Heart left ventricle (tissue), 16 donors: ENCODE measurements around the gene TPST2. TPM values are rescaled to one million over a fixed set of nuclear protein-coding genes. Genes with fewer than 3 reads are reported as not detected.

ENCODE experiments used
- ATAC-seq, 4 donors: fragments of 200-7000 bp; cut with Tn5 transposase; one replicate each; pipeline ENCODE4 v1.9.1; 2020 to 2022; ENCODE audit warnings: moderate library complexity in 4 of 4, mild to moderate bottlenecking in 3 of 4, moderate number of reproducible peaks in 1 of 4
- DNase-seq, 5 donors: peaks; one replicate each; pipeline ENCODE4 v3.0.0-alpha.2; 2020
- H3K27ac ChIP-seq, 12 donors: fragments of 200-600 bp; sonication (generic) in 4 of 12; one replicate each; pipeline versions ENCODE4 v1.5.0 to v1.8.0; 2016 to 2022; ENCODE audit warnings: mild to moderate bottlenecking in 2 of 12
- H3K27me3 ChIP-seq, 9 donors: fragments of 200-600 bp; sonication (generic) in 2 of 9; one replicate each; pipeline versions ENCODE4 v1.5.1 to v1.8.0; 2016 to 2022; ENCODE audit warnings: mild to moderate bottlenecking in 3 of 9
- H3K36me3 ChIP-seq, 9 donors: fragments of 200-600 bp; sonication (generic) in 2 of 9; one replicate each; pipeline versions ENCODE4 v1.5.0 to v1.8.0; 2018 to 2022; ENCODE audit warnings: mild to moderate bottlenecking in 2 of 9
- H3K4me1 ChIP-seq, 12 donors: fragments of 200-600 bp; sonication (generic) in 4 of 12; one replicate each; pipeline versions ENCODE4 v1.5.0 to v1.8.0; 2016 to 2022; ENCODE audit warnings: mild to moderate bottlenecking in 3 of 12
- H3K4me3 ChIP-seq, 12 donors: fragments of 200-600 bp; sonication (generic) in 4 of 12; one replicate each; pipeline versions ENCODE4 v1.5.0 to v1.8.0; 2017 to 2022; ENCODE audit warnings: mild to moderate bottlenecking in 9 of 12, moderate library complexity in 4 of 12
- H3K9me3 ChIP-seq, 12 donors: fragments of 200-600 bp; sonication (generic) in 4 of 12; one replicate each; pipeline versions ENCODE4 v1.5.0 to v1.8.0; 2016 to 2022; ENCODE audit warnings: mild to moderate bottlenecking in 1 of 12
- POLR2A ChIP-seq, 2 donors: fragments of 450-650 bp; IDR thresholded peaks; one replicate each; pipeline ENCODE4 v1.6.1; 2017; ENCODE audit warnings: antibody characterized with exemption in 2 of 2, mild to moderate bottlenecking in 2 of 2, moderate library complexity in 2 of 2
- WGBS, 4 donors: extraction: QIAGEN DNeasy Blood & Tissue Kit in 2 of 4; methylation state at CpG; one replicate each; pipeline versions ENCODE4 v1.1.5 to v1.1.7; 2013 to 2018; 5-methylcytosine and 5-hydroxymethylcytosine counted together
- intact Hi-C, 10 donors: fragments of 100-400 bp; cut with DNase I; formaldehyde crosslinking; loops; one replicate each; pipeline versions ENCODE4 v1.11.1 to v1.14.2; 2022
- polyA plus RNA-seq, 2 donors: library from polyadenylated mRNA; stranded (reverse); fragments of 200-250 nt; gene quantifications; one replicate each; pipeline ENCODE4 v1.2.3, GENCODE V29; 2013
- total RNA-seq, 9 donors: library from RNA; depleted of rRNA in 2 of 9; stranded (reverse); fragments of >200 nt in 2 of 9; fragmentation: NEBNext Ultra II Directional in 3 of 9; extraction: Animal tissue kit (Norgen Biotek cat#: 25700) in 3 of 9; gene quantifications; one replicate each; pipeline versions ENCODE4 v1.1.0 to v1.2.4, GENCODE V29; 2016 to 2023
- TF ChIP-seq, protein P1 (sequence below), 12 donors: fragments of 200-600 bp; sonication (generic) in 4 of 12; IDR thresholded peaks; one replicate each; pipeline versions ENCODE4 v1.5.0 to v1.8.0; 2018 to 2022; ENCODE audit warnings: antibody characterized with exemption in 12 of 12, mild to moderate bottlenecking in 5 of 12
- donor health status: ischemic (EF 13 %, LVEDD 7.1; RV severe dilation, severe dysfunction).
- donor health status: healthy with polysubstance abuse.
- donor health status: DM: no; HTN: yes; CAD: no.
- donor health status: DM: no; HTN: no; CAD: no.
- donor health status: ischemic (EF 25% LVEDD 6.9; RV normal size, moderate dysfunction).
- donor health status: ischemic (EF 25% LVEDD 5.7; RV mildly dilated, moderate dysfunction).
- donor health status: healthy.
- donor health status: DM: yes; HTN: yes; CAD: no.
- donor health status: ischemic (EF 35%, LVEDD 5.7; RV mildly dilated, moderate dysfunction).
- donor health status: nonischemic (EF 11% LVEDD 7.7; RV severe dilation, severe dysfunction).
- donor health status: DM: yes; HTN: yes; CAD: no.
- donor health status: PGD.
- donor health status: ischemic (EF 29% LVEDD 5.4; RV normal size, mild dysfunction).
- donor health status: nonischemic (EF 23%, LVEDD 6.1; RV moderate dilation, normal function).

The TPST2 gene
- total and polyA plus RNA-seq, 11 donors: 12.1 to 103 (median 25.2) TPM

DNA sequence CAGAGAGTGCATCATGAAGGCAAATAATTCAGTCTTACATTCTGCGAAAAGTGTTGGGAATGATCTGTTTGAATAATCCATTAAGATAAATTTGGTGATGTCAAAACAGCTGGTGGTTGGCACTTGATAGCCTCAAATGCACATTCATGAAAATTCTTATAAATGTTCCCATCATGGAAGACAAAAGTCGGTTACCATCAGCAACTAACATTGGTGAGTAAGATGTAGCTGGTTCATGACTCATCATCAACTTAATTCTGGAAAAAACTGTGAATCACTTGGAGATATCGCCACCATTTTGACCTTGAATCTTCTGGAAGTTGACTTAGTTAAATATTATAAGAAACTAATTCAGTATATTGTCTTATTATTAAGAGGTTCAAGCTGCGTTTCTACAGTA is 16.7 kb upstream of the TPST2 start:
- WGBS, 4 donors: 92 to 95% (median 94%) methylated on average over 4 of the region's 4 CpGs
- no peak for ATAC-seq
- H3K36me3 ChIP-seq: no peaks in the 10 kb centered on the region
- no peak overlapping the region for H3K4me3 ChIP-seq
- no peaks in the 10 kb centered on the region for H3K27me3 ChIP-seq
- TF ChIP-seq POLR2A (IDR thresholded peaks at IDR 0.05): no peak
- TF ChIP-seq, protein P1, sequence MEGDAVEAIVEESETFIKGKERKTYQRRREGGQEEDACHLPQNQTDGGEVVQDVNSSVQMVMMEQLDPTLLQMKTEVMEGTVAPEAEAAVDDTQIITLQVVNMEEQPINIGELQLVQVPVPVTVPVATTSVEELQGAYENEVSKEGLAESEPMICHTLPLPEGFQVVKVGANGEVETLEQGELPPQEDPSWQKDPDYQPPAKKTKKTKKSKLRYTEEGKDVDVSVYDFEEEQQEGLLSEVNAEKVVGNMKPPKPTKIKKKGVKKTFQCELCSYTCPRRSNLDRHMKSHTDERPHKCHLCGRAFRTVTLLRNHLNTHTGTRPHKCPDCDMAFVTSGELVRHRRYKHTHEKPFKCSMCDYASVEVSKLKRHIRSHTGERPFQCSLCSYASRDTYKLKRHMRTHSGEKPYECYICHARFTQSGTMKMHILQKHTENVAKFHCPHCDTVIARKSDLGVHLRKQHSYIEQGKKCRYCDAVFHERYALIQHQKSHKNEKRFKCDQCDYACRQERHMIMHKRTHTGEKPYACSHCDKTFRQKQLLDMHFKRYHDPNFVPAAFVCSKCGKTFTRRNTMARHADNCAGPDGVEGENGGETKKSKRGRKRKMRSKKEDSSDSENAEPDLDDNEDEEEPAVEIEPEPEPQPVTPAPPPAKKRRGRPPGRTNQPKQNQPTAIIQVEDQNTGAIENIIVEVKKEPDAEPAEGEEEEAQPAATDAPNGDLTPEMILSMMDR (IDR thresholded peaks at IDR 0.05): no peak
- intact Hi-C loops: no loop called here
- H3K4me1 ChIP-seq: peaks cover 0 to 15% (median 0%) of the 10 kb centered on the region in 12 donors
- no peak overlapping the region for H3K27ac ChIP-seq
- H3K9me3 ChIP-seq: no peaks in the 10 kb centered on the region
- DNase-seq: no peak

GRCh38 chr22:26604368-26604767 is 14.4 kb upstream of the TPST2 start:
- TF ChIP-seq POLR2A (IDR thresholded peaks at IDR 0.05): no peak
- TF ChIP-seq, protein P1 (IDR thresholded peaks at IDR 0.05): no peak
- H3K27ac ChIP-seq: no peak overlapping the region
- DNase-seq (no peak), ATAC-seq (no peak)
- H3K27me3 ChIP-seq: no peaks in the 10 kb centered on the region
- H3K9me3 ChIP-seq: no peaks in the 10 kb centered on the region
- 76 to 86% (median 81%) methylated on average over 1 of the region's 1 CpG for WGBS, 4 donors
- H3K36me3 ChIP-seq: no peaks in the 10 kb centered on the region
- no peak overlapping the region for H3K4me3 ChIP-seq
- intact Hi-C loops: no loop called here
- H3K4me1 ChIP-seq: no peaks in the 10 kb centered on the region

GRCh38 chr22:26602127-26602526 is 12.2 kb upstream of the TPST2 start:
- no peaks in the 10 kb centered on the region for H3K4me1 ChIP-seq
- 68 to 85% (median 76%) methylated on average over 4 of the region's 4 CpGs for WGBS, 4 donors
- DNase-seq (no peak), ATAC-seq (no peak)
- intact Hi-C loops: no loop called here
- no peaks in the 10 kb centered on the region for H3K9me3 ChIP-seq
- no peak for TF ChIP-seq POLR2A (IDR thresholded peaks at IDR 0.05)
- TF ChIP-seq, protein P1 (IDR thresholded peaks at IDR 0.05): no peak
- no peak overlapping the region for H3K27ac ChIP-seq
- no peaks in the 10 kb centered on the region for H3K36me3 ChIP-seq
- H3K4me3 ChIP-seq: no peak overlapping the region
- no peaks in the 10 kb centered on the region for H3K27me3 ChIP-seq

- intact Hi-C loops: no loop called here
- no peaks in the 10 kb centered on the region for H3K4me1 ChIP-seq
- H3K27ac ChIP-seq: no peak overlapping the region
- no peak for TF ChIP-seq POLR2A (IDR thresholded peaks at IDR 0.05)
- TF ChIP-seq, protein P1 (IDR thresholded peaks at IDR 0.05): no peak
- no peaks in the 10 kb centered on the region for H3K9me3 ChIP-seq
- 85 to 91% (median 90%) methylated on average over 10 to 12 of the region's 12 CpGs for WGBS, 4 donors
- H3K27me3 ChIP-seq: no peaks in the 10 kb centered on the region
- ATAC-seq (no peak), DNase-seq (no peak)
- H3K4me3 ChIP-seq: no peak overlapping the region
- H3K36me3 ChIP-seq: no peaks in the 10 kb centered on the region
Measured at GRCh38 chr22:26601726-26602125, 11.8 kb upstream of the TPST2 start.
